Heart left ventricle (tissue), 13 donors: ENCODE results near the gene PLK5.

ENCODE experiments used
- CTCF ChIP-seq, 12 donors: fragments of 200-600 bp; sonication (generic) in 4 of 12; IDR thresholded peaks; one replicate each; pipeline versions ENCODE4 v1.5.0 to v1.8.0; 2018 to 2022; ENCODE audit warnings: antibody characterized with exemption in 12 of 12, mild to moderate bottlenecking in 5 of 12
- POLR2A ChIP-seq, 2 donors: fragments of 450-650 bp; IDR thresholded peaks; one replicate each; pipeline ENCODE4 v1.6.1; 2017; ENCODE audit warnings: antibody characterized with exemption in 2 of 2, mild to moderate bottlenecking in 2 of 2, moderate library complexity in 2 of 2
- donor health status: ischemic (EF 13 %, LVEDD 7.1; RV severe dilation, severe dysfunction).
- donor health status: DM: no; HTN: yes; CAD: no.
- donor health status: DM: no; HTN: no; CAD: no.
- donor health status: ischemic (EF 25% LVEDD 6.9; RV normal size, moderate dysfunction).
- donor health status: ischemic (EF 25% LVEDD 5.7; RV mildly dilated, moderate dysfunction).
- donor health status: ischemic (EF 35%, LVEDD 5.7; RV mildly dilated, moderate dysfunction).
- donor health status: nonischemic (EF 11% LVEDD 7.7; RV severe dilation, severe dysfunction).
- donor health status: DM: yes; HTN: yes; CAD: no.
- donor health status: PGD.
- donor health status: ischemic (EF 29% LVEDD 5.4; RV normal size, mild dysfunction).
- donor health status: nonischemic (EF 23%, LVEDD 6.1; RV moderate dilation, normal function).

- TF ChIP-seq CTCF (IDR thresholded peaks at IDR 0.05) (no peak), POLR2A (IDR thresholded peaks at IDR 0.05) (no peak)
Measured at GRCh38 chr19:1518471-1518870, 5.4 kb upstream of the PLK5 start.
